IgD-negative memory B cell (primary cell): Measurements from ENCODE around the gene CD14. TPM values are rescaled to one million over a fixed set of nuclear protein-coding genes. Genes with fewer than 3 reads are reported as not detected.
"Not testable (repeated sequence)": the region's sequence is repeated elsewhere in the genome, so short reads cannot be mapped to it uniquely, and the experiment has no call there.

Source experiments
- H3K27ac Mint-ChIP-seq, 3 donors: one replicate each; pipeline ENCODE4 v1.8.0; 2020 to 2022; ENCODE audit warnings: mild to moderate bottlenecking in 3 of 3, mixed read lengths in 3 of 3, moderate library complexity in 1 of 3
- H3K27me3 Mint-ChIP-seq: one replicate; pipeline ENCODE4 v1.8.0; 2021; ENCODE audit warnings: mixed read lengths
- H3K36me3 Mint-ChIP-seq: one replicate; pipeline ENCODE4 v1.8.0; 2020; ENCODE audit warnings: mild to moderate bottlenecking, mixed read lengths
- H3K4me1 Mint-ChIP-seq, 3 donors: one replicate each; pipeline ENCODE4 v1.8.0; 2020 to 2022; ENCODE audit warnings: mixed read lengths in 3 of 3, mild to moderate bottlenecking in 1 of 3
- H3K4me3 Mint-ChIP-seq, 4 donors: one replicate each; pipeline ENCODE4 v1.8.0; 2020 to 2022; ENCODE audit warnings: mild to moderate bottlenecking in 4 of 4, mixed read lengths in 4 of 4, moderate library complexity in 3 of 4
- H3K9me3 Mint-ChIP-seq, 3 donors: one replicate each; pipeline ENCODE4 v1.8.0; 2020 to 2021; ENCODE audit warnings: mixed read lengths in 3 of 3, mild to moderate bottlenecking in 1 of 3
- polyA plus RNA-seq: library from polyadenylated mRNA; unstranded; fragments of 300-500 nt; fragmentation: Illumina TruSeq; gene quantifications from one replicate; pipeline ENCODE4 v1.2.3, GENCODE V29; 2021

CD14 gene
- polyA plus RNA-seq: 1.5 TPM

DNA sequence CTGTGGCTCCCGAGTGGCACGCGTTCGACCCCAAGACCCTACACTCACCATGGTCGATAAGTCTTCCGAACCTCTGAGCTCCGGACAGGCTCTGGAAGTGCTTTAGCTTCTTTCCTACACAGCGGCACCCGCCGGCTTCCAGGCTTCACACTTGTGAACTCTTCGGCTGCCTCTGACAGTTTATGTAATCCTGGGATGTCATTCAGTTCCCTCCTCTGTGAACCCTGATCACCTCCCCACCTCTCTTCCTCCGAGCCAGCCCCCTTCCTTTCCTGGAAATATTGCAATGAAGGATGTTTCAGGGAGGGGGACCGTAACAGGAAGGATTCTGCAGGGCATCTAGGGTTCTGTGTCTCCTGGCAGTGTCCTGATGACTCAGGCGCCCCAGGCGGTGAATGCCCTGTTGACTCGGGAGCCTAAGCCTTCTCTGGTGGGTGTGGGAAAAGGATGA is at the start of gene CD14:
Gene CD14 (minus strand): TSS at position 155 of the 451 bp plus-strand sequence. CDS start 104 bp downstream, at position 51.
- H3K9me3 Mint-ChIP-seq: peaks cover 0 to 3% (median 1%) of the 10 kb centered on the region in 3 donors
- peak within 1 kb of the TSS; percentile 84 to 97 (median 94) for H3K4me3 Mint-ChIP-seq
- H3K27ac Mint-ChIP-seq: peak within 1 kb of the TSS in 2 of 3 donors; percentile 19 to 46
- H3K4me1 Mint-ChIP-seq: peaks cover 2 to 15% (median 15%) of the 10 kb centered on the region in 3 donors
- no peaks in the 10 kb centered on the region for H3K36me3 Mint-ChIP-seq
- H3K27me3 Mint-ChIP-seq: peaks cover 17% of the 10 kb centered on the region

DNA sequence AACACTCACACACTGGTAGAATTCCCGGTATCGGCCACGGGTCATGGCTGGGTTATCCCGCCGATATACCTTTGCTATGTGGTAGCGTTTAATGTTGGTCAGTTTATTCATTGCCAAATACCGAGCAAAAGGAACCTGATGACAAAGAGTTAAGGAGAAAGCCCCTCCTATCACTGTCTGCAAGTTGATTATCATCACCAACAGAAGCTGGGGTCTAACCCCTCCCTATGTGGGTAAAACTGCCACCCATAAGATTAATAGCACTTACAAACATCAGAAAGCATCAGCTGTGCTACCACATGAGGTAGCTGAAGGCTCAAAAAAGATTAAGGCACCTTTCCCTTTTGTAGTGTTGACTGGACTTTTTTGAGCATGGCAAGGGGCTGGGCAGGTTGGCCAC is 46.0 kb upstream of the CD14 start:
- Mint-ChIP-seq H3K4me3 (no peak overlapping the region), H3K27ac (no peak overlapping the region), H3K9me3 (no peaks in the 10 kb centered on the region), H3K27me3 (no peaks in the 10 kb centered on the region), H3K4me1 (peaks cover 0 to 4% (median 1%) of the 10 kb centered on the region in 3 donors), H3K36me3 (peaks cover 7% of the 10 kb centered on the region)

DNA sequence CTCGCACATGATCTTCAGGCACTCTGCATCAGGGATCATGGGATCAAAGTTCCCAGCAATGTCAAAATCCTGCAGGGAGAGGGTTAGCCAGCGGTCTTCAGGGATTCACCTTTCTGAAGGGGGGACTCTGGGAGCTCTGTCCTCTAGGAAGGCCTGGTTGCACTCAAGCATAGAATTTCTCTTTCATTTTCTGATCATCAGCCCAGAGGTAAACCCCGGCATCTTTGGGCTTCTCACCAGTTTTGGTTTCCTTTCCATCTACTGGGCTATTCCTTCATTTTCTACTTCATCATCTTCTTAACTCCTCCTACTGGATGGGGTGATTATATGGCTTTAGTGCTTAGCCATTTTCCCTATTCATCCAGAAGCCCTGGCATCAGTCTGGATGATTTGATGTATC is 45.0 kb upstream of the CD14 start:
- H3K9me3 Mint-ChIP-seq: no peaks in the 10 kb centered on the region
- H3K4me1 Mint-ChIP-seq: peaks cover 0 to 4% (median 1%) of the 10 kb centered on the region in 3 donors
- H3K27me3 Mint-ChIP-seq: no peaks in the 10 kb centered on the region
- no peak overlapping the region for H3K4me3 Mint-ChIP-seq
- H3K27ac Mint-ChIP-seq: no peak overlapping the region
- peaks cover 6% of the 10 kb centered on the region for H3K36me3 Mint-ChIP-seq

DNA sequence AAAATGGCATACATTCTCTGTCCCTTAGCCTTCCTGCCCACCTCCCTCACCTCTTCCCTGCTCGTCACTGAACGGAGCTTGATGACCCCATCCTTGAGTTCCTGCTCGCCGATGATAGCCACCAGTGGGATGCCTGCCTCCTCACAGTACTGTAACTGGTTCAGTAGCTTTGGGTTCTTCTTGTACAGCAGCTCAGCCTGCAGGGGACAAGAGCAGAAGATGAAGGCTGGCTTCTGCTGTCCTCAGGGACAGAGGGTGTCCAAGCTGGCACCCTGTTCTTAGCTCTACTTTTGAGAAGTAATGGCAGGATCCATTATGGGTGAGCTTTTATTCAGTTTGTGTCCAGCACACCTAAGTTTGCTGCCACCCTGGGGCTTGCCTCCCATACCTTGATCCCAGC is 41.7 kb upstream of the CD14 start:
- Mint-ChIP-seq H3K27ac (peak overlapping the region in 1 of 3 donors; percentile 80), H3K36me3 (peaks cover 8% of the 10 kb centered on the region)

DNA sequence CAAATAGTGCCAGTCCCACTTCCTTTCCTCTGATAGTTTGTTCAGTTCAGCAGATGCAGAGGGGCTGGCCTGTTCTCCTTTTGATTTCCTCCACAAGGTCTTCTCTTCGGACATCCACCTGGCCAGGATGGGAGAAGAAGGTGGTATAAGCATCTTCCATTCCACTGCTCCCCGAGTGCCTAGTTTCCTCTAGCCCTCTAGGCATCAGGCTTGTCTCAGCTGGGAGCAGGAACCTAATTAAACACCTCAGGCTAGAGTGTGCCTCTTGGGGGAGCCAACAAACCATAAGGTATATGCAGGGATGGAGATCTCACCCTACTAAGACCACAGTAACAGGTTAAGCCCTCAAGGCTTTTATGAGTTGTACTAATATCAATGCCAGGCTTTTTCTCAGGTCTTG is 41.2 kb upstream of the CD14 start:
- Mint-ChIP-seq H3K27ac (peak overlapping the region in 2 of 3 donors; percentile 58 to 76), H3K9me3 (no peaks in the 10 kb centered on the region), H3K4me1 (peaks cover 0 to 4% (median 1%) of the 10 kb centered on the region in 3 donors), H3K27me3 (no peaks in the 10 kb centered on the region), H3K4me3 (no peak overlapping the region), H3K36me3 (peaks cover 8% of the 10 kb centered on the region)

More for the DNA sequence above, 41.7 kb upstream of the CD14 start:
- no peaks in the 10 kb centered on the region for H3K9me3 Mint-ChIP-seq
- H3K27me3 Mint-ChIP-seq: no peaks in the 10 kb centered on the region
- H3K4me1 Mint-ChIP-seq: peaks cover 0 to 4% (median 1%) of the 10 kb centered on the region in 3 donors
- no peak overlapping the region for H3K4me3 Mint-ChIP-seq

DNA sequence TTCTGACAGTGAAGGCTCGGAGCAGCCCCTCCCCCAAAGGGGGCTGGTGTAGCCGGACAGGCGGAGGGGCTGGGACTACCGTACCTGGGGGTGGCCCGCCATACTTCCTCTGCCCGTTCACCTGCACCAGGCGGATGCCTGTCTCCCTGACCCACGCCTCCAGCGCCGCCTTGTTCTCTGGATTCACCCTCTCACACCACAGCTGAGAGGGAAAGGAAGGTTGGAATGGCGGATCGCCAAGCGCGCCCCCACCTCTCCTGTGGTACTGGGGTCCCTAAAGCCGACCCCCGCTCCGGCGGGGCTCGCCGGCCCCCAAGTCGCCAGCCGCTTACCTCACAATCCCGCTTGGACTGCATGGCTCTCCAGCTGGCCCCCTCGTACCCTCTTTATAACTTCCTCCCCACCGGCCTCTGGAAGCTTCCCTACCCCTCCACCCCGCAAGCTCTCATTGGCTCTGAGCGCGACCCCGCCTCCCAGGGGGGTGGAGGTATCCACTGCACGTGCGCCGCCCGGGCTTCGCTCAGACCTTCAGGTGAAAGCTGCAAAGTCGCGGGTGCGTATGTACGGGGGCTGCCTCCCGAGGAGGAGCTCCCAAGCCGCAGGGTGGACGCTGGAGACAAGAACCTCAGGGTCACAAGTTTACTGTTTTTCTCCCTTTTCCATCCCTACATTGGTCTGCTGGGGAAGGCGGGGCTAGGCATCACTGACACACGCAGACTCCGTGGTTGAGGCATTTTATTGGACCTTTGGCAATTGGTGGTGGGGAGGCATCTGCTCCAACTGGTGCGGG is 40.4 kb upstream of the CD14 start, which contains the start of gene DND1:
Gene DND1 (minus strand): TSS at position 390 of the 790 bp plus-strand sequence. CDS start 34 bp downstream, at position 356.
- Mint-ChIP-seq H3K4me3 (no peak within 1 kb of the TSS), H3K27ac (peak within 1 kb of the TSS; percentile 53 to 76 (median 58)), H3K9me3 (no peaks in the 10 kb centered on the region), H3K36me3 (peaks cover 8% of the 10 kb centered on the region), H3K4me1 (peaks cover under 1 to 4% (median 1%) of the 10 kb centered on the region in 3 donors), H3K27me3 (no peaks in the 10 kb centered on the region)

DNA sequence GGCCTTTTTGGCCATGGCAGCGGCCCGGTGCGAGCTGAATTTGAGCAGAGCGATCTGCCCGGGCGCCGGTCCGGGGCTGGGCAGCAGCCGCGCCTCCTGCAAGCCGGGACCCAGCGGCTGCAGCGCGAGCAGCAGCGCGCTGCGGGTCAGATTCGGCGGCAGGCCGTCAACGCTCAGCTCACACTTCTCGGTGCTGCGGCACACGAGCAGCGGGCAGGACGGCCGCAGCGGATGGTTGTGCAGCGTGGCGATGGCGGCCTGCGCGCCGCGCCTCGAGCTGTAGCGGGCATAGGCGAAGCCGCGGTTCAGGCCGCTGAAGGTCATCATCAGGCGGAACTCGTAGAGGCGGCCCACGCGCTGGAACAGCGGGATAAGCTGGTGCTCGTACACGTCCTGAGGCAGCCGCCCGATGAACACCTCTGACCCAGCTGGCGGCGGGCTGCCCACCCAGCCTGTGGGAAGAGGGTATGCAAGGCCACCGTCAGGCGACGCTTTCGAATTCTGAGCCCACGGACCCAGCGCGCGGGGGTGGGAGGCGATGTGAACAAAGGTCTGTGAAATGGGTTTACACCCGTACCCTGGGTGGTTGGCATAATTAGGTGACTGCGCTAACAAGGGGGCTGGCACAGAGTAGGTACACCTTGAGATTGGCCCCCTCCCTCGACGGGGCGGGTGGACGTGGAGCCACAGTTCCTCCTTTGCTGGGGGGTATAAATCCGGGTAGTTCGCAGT is 39.6 kb upstream of the CD14 start:
- Mint-ChIP-seq H3K36me3 (peaks cover 11% of the 10 kb centered on the region), H3K27me3 (no peaks in the 10 kb centered on the region), H3K4me3 (no peak overlapping the region), H3K27ac (peak overlapping the region in 1 of 3 donors; percentile 53), H3K4me1 (peaks cover 2 to 6% (median 3%) of the 10 kb centered on the region in 3 donors), H3K9me3 (no peaks in the 10 kb centered on the region)

DNA sequence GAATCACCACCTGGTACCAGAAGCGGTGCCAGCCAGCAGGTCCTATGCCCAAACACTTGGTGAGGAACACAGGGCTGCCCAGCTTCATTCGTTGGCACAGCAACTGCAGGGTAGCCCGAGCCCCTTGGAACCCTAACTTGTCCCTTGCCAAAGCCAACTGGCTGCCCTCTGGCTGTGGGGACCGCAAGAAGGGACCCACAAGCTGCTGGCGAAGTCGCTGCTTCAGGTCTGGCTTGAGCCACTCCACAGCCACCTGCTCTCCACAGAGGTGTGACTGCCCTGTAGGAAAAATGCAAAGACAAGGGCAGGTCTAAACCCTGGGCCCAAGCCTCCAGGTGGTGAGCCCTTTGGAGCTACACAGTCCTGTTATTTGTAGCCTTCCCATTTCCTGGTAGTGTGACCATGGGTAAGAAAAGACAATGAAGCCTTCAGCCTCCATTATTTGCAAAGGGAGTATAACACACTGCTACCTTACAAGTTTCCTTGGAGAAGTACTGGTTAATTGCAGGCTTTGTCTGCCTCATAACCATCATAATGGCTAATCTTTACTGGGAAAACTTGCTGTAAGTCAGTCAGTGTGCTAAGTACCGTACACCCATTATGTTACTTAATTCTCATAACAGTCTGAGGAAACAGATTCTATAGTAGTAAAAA is 38.6 kb upstream of the CD14 start:
- Mint-ChIP-seq H3K36me3 (peaks cover 11% of the 10 kb centered on the region), H3K9me3 (no peaks in the 10 kb centered on the region), H3K27me3 (no peaks in the 10 kb centered on the region), H3K27ac (no peak overlapping the region), H3K4me1 (peaks cover 10 to 15% (median 13%) of the 10 kb centered on the region in 3 donors), H3K4me3 (no peak overlapping the region)

DNA sequence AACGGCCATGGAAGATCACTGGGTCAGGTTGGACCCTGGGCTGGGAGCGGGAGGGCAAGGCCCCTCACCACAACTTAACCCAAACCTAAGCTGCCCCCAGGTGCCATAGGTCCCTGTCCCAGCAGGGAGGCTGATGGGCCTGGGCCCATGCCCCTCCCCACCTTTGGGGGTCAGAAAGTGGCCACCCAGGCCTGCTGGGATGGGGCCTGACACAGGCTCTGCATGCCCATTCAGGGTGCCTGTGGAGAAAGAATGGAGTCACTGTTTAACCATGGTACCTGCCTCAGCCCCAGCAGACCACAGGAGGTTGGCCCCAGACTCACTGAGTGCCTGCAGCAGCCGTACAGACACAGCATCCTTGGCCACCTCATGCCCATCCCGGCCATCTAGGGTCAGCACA is 38.1 kb upstream of the CD14 start:
- H3K9me3 Mint-ChIP-seq, H3K27me3 Mint-ChIP-seq, H3K4me3 Mint-ChIP-seq, H3K36me3 Mint-ChIP-seq, H3K27ac Mint-ChIP-seq: not testable (repeated sequence)
- peaks cover 14 to 19% (median 17%) of the 10 kb centered on the region in 3 donors for H3K4me1 Mint-ChIP-seq

DNA sequence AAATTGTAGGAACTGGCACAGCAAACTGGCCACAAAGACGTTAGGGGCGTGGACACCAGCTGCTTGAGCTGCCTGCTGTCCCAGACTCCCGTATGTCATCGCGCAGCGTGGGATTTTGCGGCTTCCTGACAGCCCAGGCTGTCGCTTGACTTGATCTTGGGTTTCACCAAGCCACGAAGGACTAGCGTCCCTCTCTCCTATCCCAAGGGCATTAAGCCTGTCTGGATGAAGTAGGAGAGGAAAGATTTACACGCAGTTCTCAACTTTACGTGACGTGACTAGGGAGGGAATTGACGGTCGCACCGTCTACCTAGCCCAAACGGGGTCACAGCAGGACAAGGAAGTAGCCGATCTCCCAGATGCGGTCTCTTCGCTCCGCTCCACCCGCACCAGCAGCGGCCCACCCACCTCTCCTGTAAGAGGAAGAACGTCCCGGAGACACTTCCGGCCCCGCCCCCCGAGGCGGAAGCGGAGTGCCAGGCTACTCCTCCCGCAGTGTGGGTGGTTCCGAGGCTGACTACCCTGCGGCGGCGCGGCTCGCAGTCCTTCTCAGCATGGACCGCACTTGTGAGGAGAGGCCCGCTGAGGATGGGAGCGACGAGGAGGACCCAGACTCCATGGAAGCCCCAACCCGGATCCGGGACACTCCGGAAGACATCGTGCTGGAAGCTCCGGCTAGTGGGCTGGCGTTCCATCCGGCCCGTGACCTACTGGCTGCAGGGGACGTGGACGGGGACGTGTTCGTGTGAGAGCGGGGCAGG is 31.6 kb upstream of the CD14 start, which contains the start of gene WDR55:
Gene WDR55 (plus strand): TSS at position 546 of the 761 bp plus-strand sequence. CDS start 9 bp downstream, at position 555.
- Mint-ChIP-seq H3K27ac (peak within 1 kb of the TSS; percentile 92 to 98 (median 97)), H3K4me3 (peak within 1 kb of the TSS; percentile 97 to 100 (median 99)), H3K27me3 (peaks cover 2% of the 10 kb centered on the region), H3K4me1 (peaks cover 21 to 28% (median 25%) of the 10 kb centered on the region in 3 donors), H3K36me3 (peaks cover 9% of the 10 kb centered on the region), H3K9me3 (no peaks in the 10 kb centered on the region)

DNA sequence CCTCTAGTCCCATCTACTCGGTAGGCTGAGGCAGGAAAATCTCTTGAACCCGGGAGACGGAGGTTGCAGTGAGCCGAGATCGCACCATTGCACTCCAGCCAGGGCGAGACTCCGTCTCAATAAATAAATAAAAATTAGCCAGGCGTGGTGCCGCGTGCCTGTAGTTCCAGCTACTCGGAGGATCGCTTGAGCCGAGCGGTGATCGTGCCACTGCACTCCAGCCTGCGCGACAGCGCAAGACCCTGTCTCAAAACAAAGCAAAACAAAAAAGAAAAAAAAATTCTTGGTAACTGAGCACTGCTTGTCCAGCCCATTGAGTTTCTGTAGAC is 31.0 kb upstream of the CD14 start:
- Mint-ChIP-seq H3K36me3 (peaks cover 9% of the 10 kb centered on the region), H3K27me3 (peaks cover 2% of the 10 kb centered on the region), H3K9me3 (no peaks in the 10 kb centered on the region), H3K4me3 (peak overlapping the region; percentile 97 to 100 (median 99)), H3K4me1 (peaks cover 21 to 28% (median 25%) of the 10 kb centered on the region in 3 donors), H3K27ac (peak overlapping the region; percentile 92 to 98 (median 97))

DNA sequence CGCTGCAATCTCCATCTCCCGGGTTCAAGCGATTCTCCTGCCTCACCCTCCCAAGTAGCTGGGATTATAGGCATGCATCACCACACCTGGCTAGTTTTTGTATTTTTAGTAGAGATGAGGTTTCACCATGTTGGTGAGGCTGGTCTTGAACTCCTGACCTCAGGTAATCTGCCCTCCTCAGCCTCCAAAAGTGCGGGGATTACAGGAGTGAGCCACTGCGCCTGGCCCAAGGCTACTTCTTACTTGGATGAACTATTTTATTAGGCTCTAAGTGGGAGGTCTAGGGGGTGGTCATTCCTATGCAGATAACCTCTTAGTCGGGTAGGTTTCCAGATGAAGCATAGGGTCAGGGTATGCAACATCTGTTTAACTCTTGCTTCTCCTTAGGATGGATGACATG is 27.4 kb upstream of the CD14 start:
- not testable (repeated sequence) for H3K27me3 Mint-ChIP-seq, H3K36me3 Mint-ChIP-seq, H3K4me1 Mint-ChIP-seq, H3K9me3 Mint-ChIP-seq
- H3K4me3 Mint-ChIP-seq: peak overlapping the region in 1 of 4 donors; percentile 49
- peak overlapping the region in 1 of 3 donors; percentile 23 for H3K27ac Mint-ChIP-seq

DNA sequence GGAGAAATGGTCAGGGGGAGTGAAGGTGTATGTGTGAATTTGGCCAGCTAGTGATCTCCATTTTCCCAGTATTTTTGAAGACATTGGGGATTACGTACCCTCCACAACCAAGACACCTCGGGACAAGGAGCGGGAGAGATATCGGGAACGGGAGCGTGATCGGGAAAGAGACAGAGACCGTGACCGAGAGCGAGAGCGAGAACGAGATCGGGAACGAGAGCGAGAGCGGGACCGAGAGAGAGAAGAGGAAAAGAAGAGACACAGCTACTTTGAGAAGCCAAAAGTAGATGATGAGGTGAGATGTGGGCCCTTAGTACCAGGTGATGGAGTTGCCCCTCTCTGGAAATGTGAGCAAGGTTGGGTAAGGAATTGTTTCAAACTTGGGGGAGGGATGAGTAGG is 25.9 kb upstream of the CD14 start:
- Mint-ChIP-seq H3K27ac (no peak overlapping the region), H3K9me3 (no peaks in the 10 kb centered on the region), H3K36me3 (peaks cover 8% of the 10 kb centered on the region), H3K4me1 (peaks cover 0 to 3% (median 3%) of the 10 kb centered on the region in 3 donors), H3K27me3 (no peaks in the 10 kb centered on the region), H3K4me3 (no peak overlapping the region)

DNA sequence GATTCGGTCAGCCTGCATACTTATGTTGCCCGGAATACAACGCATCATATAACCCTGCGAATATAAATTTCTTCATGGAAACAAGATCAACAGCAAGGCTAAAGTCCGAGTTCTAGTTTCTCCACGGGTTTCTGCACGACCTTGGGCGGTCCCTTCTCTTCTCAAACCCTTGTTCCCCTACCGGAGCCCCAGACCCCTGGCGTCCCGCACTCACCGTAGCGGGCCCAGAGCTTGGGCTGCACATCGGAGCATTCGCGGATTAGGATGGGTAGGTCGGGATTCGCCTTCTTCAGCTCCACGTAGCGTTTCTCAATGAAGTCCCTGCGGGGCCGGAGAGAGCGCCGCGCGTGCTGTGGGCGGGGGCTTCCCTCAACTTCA is 14.1 kb upstream of the CD14 start:
- Mint-ChIP-seq H3K4me3 (peak overlapping the region; percentile 94 to 100 (median 100)), H3K36me3 (peaks cover 7% of the 10 kb centered on the region), H3K27ac (peak overlapping the region; percentile 89 to 99 (median 98)), H3K4me1 (peaks cover 18 to 34% (median 23%) of the 10 kb centered on the region in 3 donors), H3K27me3 (no peaks in the 10 kb centered on the region), H3K9me3 (no peaks in the 10 kb centered on the region)
